HepG2 (cell line): ENCODE data around the gene ARHGAP26. TPM values are rescaled to one million over a fixed set of nuclear protein-coding genes. Genes with fewer than 3 reads are reported as not detected.

Experiments used
- ATAC-seq: fragments of 200-7000 bp; cut with Tn5 transposase; 3 replicates; pipeline ENCODE4 v1.9.1; 2020; ENCODE audit warnings: mild to moderate bottlenecking, moderate library complexity
- BruUV-seq: library from RNA; stranded (reverse); fragments of 400-500 nt; replicated peaks from 2 replicates; lab custom pipeline; 2021; lab: Mats Ljungman, UMichigan
- CTCF ChIA-PET: fragments of 300-600 bp; formaldehyde crosslinking; extraction: SDS; loops from one replicate; lab custom pipeline; 2021; ENCODE audit warnings: low total read pairs, inconsistent platforms, low intra/inter-chr PET ratio; lab: Yijun Ruan, JAX
- POLR2A ChIA-PET: fragments of 350-600 bp; sonication (Branson Sonifier 250); formaldehyde crosslinking; loops from one replicate; lab custom pipeline; 2020; ENCODE audit warnings: antibody characterized with exemption, inconsistent platforms; lab: Yijun Ruan, JAX
- DNase-seq: peaks from one replicate; pipeline ENCODE4 v3.0.0-alpha.2; 2015; ENCODE audit warnings: low spot score
- FAIRE-seq: peaks from 3 replicates; lab custom pipeline; 2011; peaks lifted over from hg19 to GRCh38; lab: Jason Lieb, UNC
- H2AFZ ChIP-seq: one replicate; pipeline ENCODE4 v1.6.1; 2011; ENCODE audit warnings: low read length, inconsistent platforms
- H3K27ac ChIP-seq: fragments of 300-600 bp; 3 replicates; pipeline ENCODE4 v1.8.0; 2011; ENCODE audit warnings: mixed run types, mild to moderate bottlenecking, mixed read lengths, low read length, inconsistent platforms; ENCODE audit not compliant: insufficient read depth; ENCODE audit errors: extremely low read length
- H3K27me3 ChIP-seq, 2 experiments: fragments of 200-600 bp in 1 of 2; 2 replicates in 1 of 2; 3 replicates in 1 of 2; pipeline versions ENCODE4 v1.6.0 to v1.8.0; 2011; ENCODE audit warnings: low read length in 2 of 2, mild to moderate bottlenecking in 2 of 2, moderate library complexity in 2 of 2, inconsistent platforms in 1 of 2; ENCODE audit not compliant: insufficient read depth in 2 of 2, control insufficient read depth in 1 of 2
- H3K36me3 ChIP-seq, 2 experiments: fragments of 200-600 bp in 1 of 2; replicated peaks in 1 of 2; 2 replicates in 1 of 2; 3 replicates in 1 of 2; pipeline versions ENCODE4 v1.5.1 to v1.8.0; 2011; ENCODE audit warnings: low read length in 2 of 2, inconsistent platforms in 1 of 2; ENCODE audit not compliant: insufficient read depth in 2 of 2, control insufficient read depth in 1 of 2
- H3K4me1 ChIP-seq: 2 replicates; pipeline ENCODE4 v1.5.1; 2012; ENCODE audit warnings: low read length, inconsistent platforms; ENCODE audit not compliant: insufficient read depth
- H3K4me2 ChIP-seq: 2 replicates; pipeline ENCODE4 v1.6.0; 2011; ENCODE audit warnings: low read depth, low read length, inconsistent platforms
- H3K4me3 ChIP-seq, 3 experiments: fragments of 200-600 bp in 1 of 3; sonication (generic), shearing (Covaris generic) in 1 of 3; replicated peaks in 1 of 3; 2 replicates each; pipeline ENCODE4 v1.5.1; 2011 to 2016; ENCODE audit warnings: low read length in 3 of 3, inconsistent platforms in 2 of 3, low read depth in 2 of 3, mild to moderate bottlenecking in 2 of 3, control low read depth in 1 of 3, mixed read lengths in 1 of 3; ENCODE audit not compliant: insufficient read depth in 1 of 3
- H3K79me2 ChIP-seq: one replicate; pipeline ENCODE4 v1.6.1; 2011; ENCODE audit warnings: low read length, inconsistent platforms; ENCODE audit not compliant: insufficient read depth
- H3K9ac ChIP-seq: 2 replicates; pipeline ENCODE4 v1.6.0; 2011; ENCODE audit warnings: mild to moderate bottlenecking, low read depth, low read length, inconsistent platforms; ENCODE audit not compliant: insufficient read depth
- H3K9me3 ChIP-seq: 2 replicates; pipeline ENCODE4 v1.5.1; 2012; ENCODE audit warnings: mild to moderate bottlenecking, low read length
- H4K20me1 ChIP-seq: 2 replicates; pipeline ENCODE4 v1.6.0; 2011; ENCODE audit warnings: inconsistent platforms, mild to moderate bottlenecking, low read length, moderate library complexity; ENCODE audit not compliant: insufficient read depth
- ADNP ChIP-seq: sonication (generic); formaldehyde crosslinking; IDR thresholded peaks from 2 replicates; pipeline ENCODE4 v1.4.0; 2020; ENCODE audit warnings: missing genetic modification reagents
- ATM ChIP-seq: fragments of 450-650 bp; IDR thresholded peaks from 2 replicates; pipeline ENCODE4 v1.7.1; 2017; ENCODE audit warnings: mild to moderate bottlenecking, borderline replicate concordance
- CBX5 ChIP-seq: sonication (generic); formaldehyde crosslinking; IDR thresholded peaks from 2 replicates; pipeline ENCODE4 v1.4.0; 2020; ENCODE audit warnings: missing genetic modification reagents, borderline replicate concordance
- CEBPB ChIP-seq: IDR thresholded peaks from 2 replicates; pipeline ENCODE4 v1.6.1; 2011; ENCODE audit warnings: low read depth, low read length, improper control_type of control experiment, borderline replicate concordance
- DNMT3B ChIP-seq: conservative IDR thresholded peaks from 2 replicates; pipeline ENCODE4 v1.6.1; 2016; ENCODE audit warnings: missing biosample characterization, control low read depth
- HNRNPLL ChIP-seq: fragments of 200-400 bp; formaldehyde crosslinking; IDR thresholded peaks from 2 replicates; pipeline ENCODE4 v1.6.1; 2017; ENCODE audit warnings: mild to moderate bottlenecking, low read depth, low read length; ENCODE audit not compliant: poor library complexity, severe bottlenecking
- HOXA9 ChIP-seq: sonication (generic); formaldehyde crosslinking; IDR thresholded peaks from 2 replicates; pipeline ENCODE4 v1.8.1; 2022; ENCODE audit warnings: missing genetic modification reagents, mild to moderate bottlenecking, moderate library complexity, borderline replicate concordance
- KLF15 ChIP-seq: sonication (generic); formaldehyde crosslinking; IDR thresholded peaks from 2 replicates; pipeline ENCODE4 v1.8.1; 2023; ENCODE audit warnings: borderline replicate concordance, mild to moderate bottlenecking, inconsistent platforms, missing genetic modification reagents, mixed read lengths
- SOX13 ChIP-seq, 3 experiments: fragments of 450-650 bp in 1 of 3; sonication (generic) in 1 of 3; formaldehyde crosslinking in 1 of 3; IDR thresholded peaks in 2 of 3; conservative IDR thresholded peaks in 1 of 3; 2 replicates each; pipeline versions ENCODE4 v1.5.0 to v1.6.1; 2016 to 2020; ENCODE audit warnings: antibody characterized with exemption in 1 of 3, mild to moderate bottlenecking in 1 of 3, missing compliant biosample characterization in 1 of 3, missing genetic modification reagents in 1 of 3, moderate library complexity in 1 of 3
- ZBTB1 ChIP-seq: sonication (generic); formaldehyde crosslinking; IDR thresholded peaks from 2 replicates; pipeline ENCODE4 v1.4.0; 2020; ENCODE audit warnings: missing genetic modification reagents, borderline replicate concordance
- ZFP62 ChIP-seq: sonication (generic); formaldehyde crosslinking; IDR thresholded peaks from 2 replicates; pipeline ENCODE4 v1.4.0; 2020; ENCODE audit warnings: missing genetic modification reagents
- ZFX ChIP-seq: sonication (generic); formaldehyde crosslinking; IDR thresholded peaks from 2 replicates; pipeline ENCODE4 v1.4.0; 2020; ENCODE audit warnings: mild to moderate bottlenecking, low read depth, missing genetic modification reagents, moderate library complexity
- ZNF530 ChIP-seq: sonication (generic); formaldehyde crosslinking; IDR thresholded peaks from 2 replicates; pipeline ENCODE4 v1.5.0; 2020; ENCODE audit warnings: low read depth, mild to moderate bottlenecking, missing genetic modification reagents
- ZNF724P ChIP-seq: sonication (generic); formaldehyde crosslinking; IDR thresholded peaks from 2 replicates; pipeline ENCODE4 v1.8.0; 2022; ENCODE audit warnings: missing genetic modification reagents, borderline replicate concordance
- ZNF781 ChIP-seq: sonication (generic); formaldehyde crosslinking; IDR thresholded peaks from 2 replicates; pipeline ENCODE4 v1.5.1; 2020; ENCODE audit warnings: borderline replicate concordance, mild to moderate bottlenecking, missing genetic modification reagents; ENCODE audit errors: not compliant biosample characterization
- ZNF782 ChIP-seq: sonication (generic); formaldehyde crosslinking; IDR thresholded peaks from 2 replicates; pipeline ENCODE4 v1.4.0; 2020; ENCODE audit warnings: missing genetic modification reagents, mild to moderate bottlenecking, borderline replicate concordance
- WGBS: methylation state at CpG from one replicate; pipeline ENCODE4 v1.1.6; 2017; ENCODE audit warnings: low lambda C conversion rate; 5-methylcytosine and 5-hydroxymethylcytosine counted together
- in situ Hi-C: cut with HindIII; loops from 2 replicates; pipeline ENCODE4 v1.10.0; 2017; ENCODE audit warnings: low pct_unique_long_range_greater_than_20kb; ENCODE audit not compliant: extremely low pct_ligation_motif_present
- intact Hi-C: fragments of 100-400 bp; cut with micrococcal nuclease; formaldehyde crosslinking; loops from one replicate; pipeline ENCODE4 v1.10.0; 2022; ENCODE audit not compliant: unreplicated experiment
- polyA plus RNA-seq, 8 experiments: library from polyadenylated mRNA; depleted of rRNA in 3 of 8; stranded (reverse) in 7 of 8; unstranded in 1 of 8; fragments of >200 nt; fragmentation: Illumina TruSeq in 4 of 8; extraction: Trizol in 4 of 8; gene quantifications; 2 replicates each; pipeline versions ENCODE4 v1.2.1 to v1.2.3, GENCODE V29; 2011 to 2016; ENCODE audit warnings: low read depth in 4 of 8, missing spikeins in 1 of 8, mixed read lengths in 1 of 8; ENCODE audit not compliant: insufficient read depth in 1 of 8
- total RNA-seq, 5 experiments: library from RNA; depleted of rRNA; stranded (reverse); fragments of >200 nt; fragmentation: Illumina TruSeq; extraction: Trizol; gene quantifications; 2 replicates each; pipeline ENCODE4 v1.2.3, GENCODE V29; 2016; ENCODE audit warnings: low read depth in 1 of 5
- TF ChIP-seq, protein P1 (sequence below): sonication (generic); formaldehyde crosslinking; conservative IDR thresholded peaks from 2 replicates; pipeline ENCODE4 v1.4.0; 2020; ENCODE audit warnings: missing genetic modification reagents
- TF ChIP-seq, protein P2 (sequence below): sonication (generic); formaldehyde crosslinking; IDR thresholded peaks from 2 replicates; pipeline ENCODE4 v1.8.0; 2022; ENCODE audit warnings: mild to moderate bottlenecking, missing genetic modification reagents
- TF ChIP-seq, protein P3 (sequence below): sonication (generic); formaldehyde crosslinking; IDR thresholded peaks from 2 replicates; pipeline ENCODE4 v1.5.0; 2020; ENCODE audit warnings: missing genetic modification reagents, mild to moderate bottlenecking, borderline replicate concordance
- TF ChIP-seq, protein P4 (sequence below): sonication (generic); formaldehyde crosslinking; IDR thresholded peaks from 2 replicates; pipeline ENCODE4 v1.5.0; 2020; ENCODE audit warnings: missing genetic modification reagents

ARHGAP26 gene
- total and polyA plus RNA-seq, 2 of the 13 experiments (the other 11 are each of a cell fraction or from before 2014, with no cell fraction given), result 9.6 to 18.2 TPM

DNA sequence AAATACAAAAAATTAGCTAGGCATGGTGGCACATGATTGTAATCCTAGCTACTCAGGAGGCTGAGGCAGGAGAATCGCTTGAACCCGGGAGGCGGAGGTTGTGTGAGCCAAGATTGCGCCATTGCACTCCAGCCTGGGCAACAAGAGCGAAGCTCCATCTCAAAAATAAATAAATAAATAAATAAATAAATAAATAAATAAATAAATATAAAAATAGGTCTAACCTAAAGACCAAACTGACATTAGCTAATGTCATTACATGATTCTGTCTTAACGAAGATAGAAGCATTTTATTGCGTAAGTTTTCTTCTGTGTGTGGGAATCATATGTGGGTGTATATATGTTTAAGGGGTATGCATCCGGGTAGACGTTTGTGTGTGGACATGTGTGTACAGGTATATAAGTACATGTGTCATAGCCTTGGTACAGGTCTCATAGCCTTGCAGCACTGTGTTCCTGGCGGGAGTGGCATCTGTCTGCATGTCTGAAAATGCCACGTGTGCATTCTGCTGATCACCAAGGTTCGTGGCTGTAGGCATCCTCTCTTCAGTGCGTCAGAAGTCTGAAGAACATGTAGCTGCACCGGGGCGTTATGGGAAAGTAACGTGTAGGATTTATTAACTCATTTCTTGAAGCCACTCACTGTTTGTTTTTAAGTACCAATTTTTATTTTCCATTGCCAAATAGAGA is 335.2 kb downstream of the ARHGAP26 start:
- CTCF ChIA-PET, result no interaction called here
- Histone ChIP-seq H3K36me3 (0 out of 5 replicates have a peak, but pooled peaks cover 0 to 3% of the 10 kb centered on the region in 2 experiments), H3K4me3 (no peak overlapping the region), H3K4me2 (no peak overlapping the region), H3K27ac (no peak overlapping the region), H2AFZ (no peak overlapping the region), H3K9me3 (no peaks in the 10 kb centered on the region), H3K4me1 (peaks cover 43% of the 10 kb centered on the region), H3K79me2 (no peaks in the 10 kb centered on the region), H4K20me1 (no peaks in the 10 kb centered on the region), H3K9ac (no peak overlapping the region), H3K27me3 (no peaks in the 10 kb centered on the region)
- no peak for ATAC-seq
- no peak for DNase-seq
- BruUV-seq, result no TSS peak
- WGBS, result 91% methylated on average over 16 of the region's 16 CpGs
- no peak for TF ChIP-seq ATM
- TF ChIP-seq ZNF781 (CRISPR knock-in tag), result no peak
- TF ChIP-seq CEBPB, result no peak
- TF ChIP-seq, protein P1, sequence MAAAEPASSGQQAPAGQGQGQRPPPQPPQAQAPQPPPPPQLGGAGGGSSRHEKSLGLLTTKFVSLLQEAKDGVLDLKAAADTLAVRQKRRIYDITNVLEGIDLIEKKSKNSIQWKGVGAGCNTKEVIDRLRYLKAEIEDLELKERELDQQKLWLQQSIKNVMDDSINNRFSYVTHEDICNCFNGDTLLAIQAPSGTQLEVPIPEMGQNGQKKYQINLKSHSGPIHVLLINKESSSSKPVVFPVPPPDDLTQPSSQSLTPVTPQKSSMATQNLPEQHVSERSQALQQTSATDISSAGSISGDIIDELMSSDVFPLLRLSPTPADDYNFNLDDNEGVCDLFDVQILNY (CRISPR knock-in tag), result no peak
- TF ChIP-seq SOX13 (IDR thresholded peaks at IDR 0.05), result no peak
- no peak for TF ChIP-seq SOX13 (CRISPR knock-in tag; conservative IDR thresholded peaks at IDR 0.05 in 1 of 2, IDR thresholded peaks at IDR 0.05 in 1 of 2)
- TF ChIP-seq, protein P2, sequence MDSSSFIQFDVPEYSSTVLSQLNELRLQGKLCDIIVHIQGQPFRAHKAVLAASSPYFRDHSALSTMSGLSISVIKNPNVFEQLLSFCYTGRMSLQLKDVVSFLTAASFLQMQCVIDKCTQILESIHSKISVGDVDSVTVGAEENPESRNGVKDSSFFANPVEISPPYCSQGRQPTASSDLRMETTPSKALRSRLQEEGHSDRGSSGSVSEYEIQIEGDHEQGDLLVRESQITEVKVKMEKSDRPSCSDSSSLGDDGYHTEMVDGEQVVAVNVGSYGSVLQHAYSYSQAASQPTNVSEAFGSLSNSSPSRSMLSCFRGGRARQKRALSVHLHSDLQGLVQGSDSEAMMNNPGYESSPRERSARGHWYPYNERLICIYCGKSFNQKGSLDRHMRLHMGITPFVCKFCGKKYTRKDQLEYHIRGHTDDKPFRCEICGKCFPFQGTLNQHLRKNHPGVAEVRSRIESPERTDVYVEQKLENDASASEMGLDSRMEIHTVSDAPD, result no peak
- no peak for TF ChIP-seq ZNF530 (CRISPR knock-in tag)
- no peak for TF ChIP-seq ZFP62 (CRISPR knock-in tag)
- TF ChIP-seq, protein P3, sequence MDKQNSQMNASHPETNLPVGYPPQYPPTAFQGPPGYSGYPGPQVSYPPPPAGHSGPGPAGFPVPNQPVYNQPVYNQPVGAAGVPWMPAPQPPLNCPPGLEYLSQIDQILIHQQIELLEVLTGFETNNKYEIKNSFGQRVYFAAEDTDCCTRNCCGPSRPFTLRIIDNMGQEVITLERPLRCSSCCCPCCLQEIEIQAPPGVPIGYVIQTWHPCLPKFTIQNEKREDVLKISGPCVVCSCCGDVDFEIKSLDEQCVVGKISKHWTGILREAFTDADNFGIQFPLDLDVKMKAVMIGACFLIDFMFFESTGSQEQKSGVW (CRISPR knock-in tag), result no peak
- TF ChIP-seq HNRNPLL, result no peak
- TF ChIP-seq ZFX, result no peak
- no peak for TF ChIP-seq HOXA9 (CRISPR knock-in tag)
- no peak for TF ChIP-seq KLF15 (CRISPR knock-in tag)
- TF ChIP-seq CBX5 (CRISPR knock-in tag), result no peak
- TF ChIP-seq ZNF724P (CRISPR knock-in tag), result no peak
- no peak for TF ChIP-seq ZNF782 (CRISPR knock-in tag)
- TF ChIP-seq, protein P4, sequence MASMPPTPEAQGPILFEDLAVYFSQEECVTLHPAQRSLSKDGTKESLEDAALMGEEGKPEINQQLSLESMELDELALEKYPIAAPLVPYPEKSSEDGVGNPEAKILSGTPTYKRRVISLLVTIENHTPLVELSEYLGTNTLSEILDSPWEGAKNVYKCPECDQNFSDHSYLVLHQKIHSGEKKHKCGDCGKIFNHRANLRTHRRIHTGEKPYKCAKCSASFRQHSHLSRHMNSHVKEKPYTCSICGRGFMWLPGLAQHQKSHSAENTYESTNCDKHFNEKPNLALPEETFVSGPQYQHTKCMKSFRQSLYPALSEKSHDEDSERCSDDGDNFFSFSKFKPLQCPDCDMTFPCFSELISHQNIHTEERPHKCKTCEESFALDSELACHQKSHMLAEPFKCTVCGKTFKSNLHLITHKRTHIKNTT (CRISPR knock-in tag), result no peak
- TF ChIP-seq ZBTB1 (CRISPR knock-in tag), result no peak
- no peak for TF ChIP-seq ADNP (CRISPR knock-in tag)
- TF ChIP-seq DNMT3B (CRISPR knock-in tag), result no peak
- FAIRE-seq, result no peak
- POLR2A ChIA-PET, result interaction anchor here (1.2 kb wide), 1 partner anchor 296 kb away, joined by 3 read pairs; no protein-coding TSS in a partner anchor
- intact Hi-C loops, result no loop called here
- in situ Hi-C loops, result loop anchor here (5.0 kb wide), 1 partner anchor 722 kb away; no protein-coding TSS in a partner anchor
